HepG2 (cell line): ENCODE measurements around the gene CAPN10. TPM values are rescaled to one million over a fixed set of nuclear protein-coding genes. Genes with fewer than 3 reads are reported as not detected.

Experiments used
- ATAC-seq: fragments of 200-7000 bp; cut with Tn5 transposase; 3 replicates; pipeline ENCODE4 v1.9.1; 2020; ENCODE audit warnings: mild to moderate bottlenecking, moderate library complexity
- BruUV-seq: library from RNA; stranded (reverse); fragments of 400-500 nt; replicated peaks from 2 replicates; lab custom pipeline; 2021; lab: Mats Ljungman, UMichigan
- CTCF ChIA-PET: fragments of 300-600 bp; formaldehyde crosslinking; extraction: SDS; loops from one replicate; lab custom pipeline; 2021; ENCODE audit warnings: low total read pairs, inconsistent platforms, low intra/inter-chr PET ratio; lab: Yijun Ruan, JAX
- POLR2A ChIA-PET: fragments of 350-600 bp; sonication (Branson Sonifier 250); formaldehyde crosslinking; loops from one replicate; lab custom pipeline; 2020; ENCODE audit warnings: antibody characterized with exemption, inconsistent platforms; lab: Yijun Ruan, JAX
- DNase-seq: peaks from one replicate; pipeline ENCODE4 v3.0.0-alpha.2; 2015; ENCODE audit warnings: low spot score
- FAIRE-seq: peaks from 3 replicates; lab custom pipeline; 2011; peaks lifted over from hg19 to GRCh38; lab: Jason Lieb, UNC
- H2AFZ ChIP-seq: one replicate; pipeline ENCODE4 v1.6.1; 2011; ENCODE audit warnings: low read length, inconsistent platforms
- H3K27ac ChIP-seq: fragments of 300-600 bp; 3 replicates; pipeline ENCODE4 v1.8.0; 2011; ENCODE audit warnings: mixed run types, mild to moderate bottlenecking, mixed read lengths, low read length, inconsistent platforms; ENCODE audit not compliant: insufficient read depth; ENCODE audit errors: extremely low read length
- H3K27me3 ChIP-seq, 2 experiments: fragments of 200-600 bp in 1 of 2; 2 replicates in 1 of 2; 3 replicates in 1 of 2; pipeline versions ENCODE4 v1.6.0 to v1.8.0; 2011; ENCODE audit warnings: low read length in 2 of 2, mild to moderate bottlenecking in 2 of 2, moderate library complexity in 2 of 2, inconsistent platforms in 1 of 2; ENCODE audit not compliant: insufficient read depth in 2 of 2, control insufficient read depth in 1 of 2
- H3K36me3 ChIP-seq, 2 experiments: fragments of 200-600 bp in 1 of 2; replicated peaks in 1 of 2; 2 replicates in 1 of 2; 3 replicates in 1 of 2; pipeline versions ENCODE4 v1.5.1 to v1.8.0; 2011; ENCODE audit warnings: low read length in 2 of 2, inconsistent platforms in 1 of 2; ENCODE audit not compliant: insufficient read depth in 2 of 2, control insufficient read depth in 1 of 2
- H3K4me1 ChIP-seq: 2 replicates; pipeline ENCODE4 v1.5.1; 2012; ENCODE audit warnings: low read length, inconsistent platforms; ENCODE audit not compliant: insufficient read depth
- H3K4me2 ChIP-seq: 2 replicates; pipeline ENCODE4 v1.6.0; 2011; ENCODE audit warnings: low read depth, low read length, inconsistent platforms
- H3K4me3 ChIP-seq, 3 experiments: fragments of 200-600 bp in 1 of 3; sonication (generic), shearing (Covaris generic) in 1 of 3; replicated peaks in 1 of 3; 2 replicates each; pipeline ENCODE4 v1.5.1; 2011 to 2016; ENCODE audit warnings: low read length in 3 of 3, inconsistent platforms in 2 of 3, low read depth in 2 of 3, mild to moderate bottlenecking in 2 of 3, control low read depth in 1 of 3, mixed read lengths in 1 of 3; ENCODE audit not compliant: insufficient read depth in 1 of 3
- H3K79me2 ChIP-seq: one replicate; pipeline ENCODE4 v1.6.1; 2011; ENCODE audit warnings: low read length, inconsistent platforms; ENCODE audit not compliant: insufficient read depth
- H3K9ac ChIP-seq: 2 replicates; pipeline ENCODE4 v1.6.0; 2011; ENCODE audit warnings: mild to moderate bottlenecking, low read depth, low read length, inconsistent platforms; ENCODE audit not compliant: insufficient read depth
- H3K9me3 ChIP-seq: 2 replicates; pipeline ENCODE4 v1.5.1; 2012; ENCODE audit warnings: mild to moderate bottlenecking, low read length
- H4K20me1 ChIP-seq: 2 replicates; pipeline ENCODE4 v1.6.0; 2011; ENCODE audit warnings: inconsistent platforms, mild to moderate bottlenecking, low read length, moderate library complexity; ENCODE audit not compliant: insufficient read depth
- IKZF1 ChIP-seq: fragments of 450-650 bp; IDR thresholded peaks from 2 replicates; pipeline ENCODE4 v1.7.1; 2016
- NR2F1 ChIP-seq, 2 experiments: fragments of 450-650 bp in 1 of 2; formaldehyde crosslinking in 1 of 2; IDR thresholded peaks; 2 replicates each; pipeline versions ENCODE4 v1.5.0 to v1.6.1; 2016 to 2020; ENCODE audit warnings: mild to moderate bottlenecking in 1 of 2, missing compliant biosample characterization in 1 of 2, missing genetic modification reagents in 1 of 2, moderate library complexity in 1 of 2
- PCBP2 ChIP-seq: fragments of 200-400 bp; formaldehyde crosslinking; optimal IDR thresholded peaks from 2 replicates; pipeline ENCODE3; 2018; ENCODE audit warnings: low read length, low read depth; ENCODE audit not compliant: poor library complexity, severe bottlenecking
- PRDM15 ChIP-seq: sonication (generic); formaldehyde crosslinking; IDR thresholded peaks from 2 replicates; pipeline ENCODE4 v1.4.0; 2020; ENCODE audit warnings: missing genetic modification reagents
- REXO4 ChIP-seq: sonication (generic); formaldehyde crosslinking; IDR thresholded peaks from 2 replicates; pipeline ENCODE4 v1.8.0; 2022; ENCODE audit warnings: missing genetic modification reagents, mild to moderate bottlenecking, borderline replicate concordance
- UBTF ChIP-seq: sonication (generic); formaldehyde crosslinking; IDR thresholded peaks from 2 replicates; pipeline ENCODE4 v1.4.0; 2020; ENCODE audit warnings: mild to moderate bottlenecking, missing genetic modification reagents
- ZNF687 ChIP-seq: sonication (generic); formaldehyde crosslinking; IDR thresholded peaks from 2 replicates; pipeline ENCODE4 v1.5.1; 2020; ENCODE audit warnings: mild to moderate bottlenecking, missing genetic modification reagents, moderate library complexity
- ZNF768 ChIP-seq: sonication (generic); formaldehyde crosslinking; IDR thresholded peaks from 2 replicates; pipeline ENCODE4 v1.4.0; 2020; ENCODE audit warnings: missing genetic modification reagents
- ZNF775 ChIP-seq: sonication (generic); formaldehyde crosslinking; IDR thresholded peaks from 2 replicates; pipeline ENCODE4 v1.4.0; 2020; ENCODE audit warnings: missing genetic modification reagents, mild to moderate bottlenecking, moderate library complexity, borderline replicate concordance
- ZUFSP ChIP-seq: sonication (generic); formaldehyde crosslinking; IDR thresholded peaks from 2 replicates; pipeline ENCODE4 v1.9.0; 2021; ENCODE audit warnings: missing genetic modification reagents, mild to moderate bottlenecking, borderline replicate concordance
- WGBS: methylation state at CpG from one replicate; pipeline ENCODE4 v1.1.6; 2017; ENCODE audit warnings: low lambda C conversion rate; 5-methylcytosine and 5-hydroxymethylcytosine counted together
- in situ Hi-C: cut with HindIII; loops from 2 replicates; pipeline ENCODE4 v1.10.0; 2017; ENCODE audit warnings: low pct_unique_long_range_greater_than_20kb; ENCODE audit not compliant: extremely low pct_ligation_motif_present
- intact Hi-C: fragments of 100-400 bp; cut with micrococcal nuclease; formaldehyde crosslinking; loops from one replicate; pipeline ENCODE4 v1.10.0; 2022; ENCODE audit not compliant: unreplicated experiment
- polyA plus RNA-seq, 8 experiments: library from polyadenylated mRNA; depleted of rRNA in 3 of 8; stranded (reverse) in 7 of 8; unstranded in 1 of 8; fragments of >200 nt; fragmentation: Illumina TruSeq in 4 of 8; extraction: Trizol in 4 of 8; gene quantifications; 2 replicates each; pipeline versions ENCODE4 v1.2.1 to v1.2.3, GENCODE V29; 2011 to 2016; ENCODE audit warnings: low read depth in 4 of 8, missing spikeins in 1 of 8, mixed read lengths in 1 of 8; ENCODE audit not compliant: insufficient read depth in 1 of 8
- total RNA-seq, 5 experiments: library from RNA; depleted of rRNA; stranded (reverse); fragments of >200 nt; fragmentation: Illumina TruSeq; extraction: Trizol; gene quantifications; 2 replicates each; pipeline ENCODE4 v1.2.3, GENCODE V29; 2016; ENCODE audit warnings: low read depth in 1 of 5

The CAPN10 gene
- total and polyA plus RNA-seq, 2 of the 13 experiments (the other 11 are each of a cell fraction or from before 2014, with no cell fraction given) = 27.6 to 32.4 TPM

- Histone ChIP-seq H3K36me3 (no peaks in the 10 kb centered on the region; a peak in 2 of 5 replicates), H4K20me1 (no peaks in the 10 kb centered on the region), H3K27ac (no peak overlapping the region), H3K79me2 (no peaks in the 10 kb centered on the region), H3K9ac (no peak overlapping the region), H3K27me3 (no peaks in the 10 kb centered on the region), H3K9me3 (peaks cover 29% of the 10 kb centered on the region), H3K4me3 (no peak overlapping the region), H2AFZ (no peak overlapping the region), H3K4me1 (peaks cover 39% of the 10 kb centered on the region), H3K4me2 (no peak overlapping the region)
- in situ Hi-C loops = no loop called here
- no peak for FAIRE-seq
- CTCF ChIA-PET = no interaction called here
- POLR2A ChIA-PET = interaction anchor here (1.8 kb wide), 1 partner anchor 44 kb away, joined by 4 read pairs; the partner anchor contains the start of gene CAPN10
- no peak for ATAC-seq
- intact Hi-C loops = no loop called here
- no TSS peak for BruUV-seq
- no peak for DNase-seq
- WGBS = 85% methylated on average over 44 of the region's 50 CpGs
- TF ChIP-seq ZNF775 (CRISPR knock-in tag) (no peak), ZNF687 (CRISPR knock-in tag) (0 out of 2 replicates have a peak, but pooled peaks have one; percentile 13), NR2F1 (CRISPR knock-in tag; IDR thresholded peaks at IDR 0.05) (no peak), IKZF1 (no peak), UBTF (CRISPR knock-in tag) (no peak), PRDM15 (CRISPR knock-in tag) (no peak), REXO4 (CRISPR knock-in tag) (no peak), ZUFSP (CRISPR knock-in tag) (no peak), ZNF768 (no peak), PCBP2 (no peak)
Observed at GRCh38 chr2:240629968-240630770, 43.6 kb downstream of the CAPN10 start.
